ENCODE data around the gene CMTM5.

Gene CMTM5

DNA sequence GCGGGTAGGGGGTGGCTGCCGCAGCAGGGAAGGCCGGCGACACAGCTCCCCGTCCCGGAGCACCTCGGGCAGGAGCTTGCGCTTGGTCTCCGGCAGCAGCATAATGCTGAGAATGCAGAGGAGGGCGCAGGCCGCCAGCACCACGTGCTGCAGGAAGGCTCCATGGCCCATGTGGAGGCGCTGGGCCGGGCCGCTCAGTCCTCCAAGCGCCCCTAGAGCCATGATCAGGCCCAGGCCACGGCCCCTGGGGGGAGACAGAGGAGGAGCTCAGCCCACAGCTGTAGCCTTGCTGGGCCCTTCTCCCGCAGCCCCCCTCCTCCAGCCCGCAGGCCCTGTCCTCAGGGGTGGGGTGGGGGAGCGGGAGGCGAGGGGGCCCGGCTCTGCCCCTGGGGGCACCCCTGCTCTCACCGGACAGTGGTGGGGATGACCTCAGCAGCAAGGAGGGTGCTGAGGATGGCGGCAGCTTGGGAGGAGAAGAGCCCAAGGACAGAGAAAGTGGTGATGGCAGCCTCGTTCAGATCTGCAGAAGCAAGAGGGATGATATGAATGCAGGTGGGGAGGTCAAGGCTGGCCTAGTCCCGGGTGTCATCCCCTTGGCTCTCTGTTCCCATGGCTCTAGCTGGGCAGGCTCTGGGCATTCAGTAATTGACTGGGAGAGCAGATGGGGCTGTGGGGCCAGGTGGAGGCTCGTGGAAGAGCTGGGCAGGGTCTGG is 30.0 kb upstream of the CMTM5 start:
- no peak for DNase-seq (ENCODE audit: low spot score)
- TF ChIP-seq, protein P1, sequence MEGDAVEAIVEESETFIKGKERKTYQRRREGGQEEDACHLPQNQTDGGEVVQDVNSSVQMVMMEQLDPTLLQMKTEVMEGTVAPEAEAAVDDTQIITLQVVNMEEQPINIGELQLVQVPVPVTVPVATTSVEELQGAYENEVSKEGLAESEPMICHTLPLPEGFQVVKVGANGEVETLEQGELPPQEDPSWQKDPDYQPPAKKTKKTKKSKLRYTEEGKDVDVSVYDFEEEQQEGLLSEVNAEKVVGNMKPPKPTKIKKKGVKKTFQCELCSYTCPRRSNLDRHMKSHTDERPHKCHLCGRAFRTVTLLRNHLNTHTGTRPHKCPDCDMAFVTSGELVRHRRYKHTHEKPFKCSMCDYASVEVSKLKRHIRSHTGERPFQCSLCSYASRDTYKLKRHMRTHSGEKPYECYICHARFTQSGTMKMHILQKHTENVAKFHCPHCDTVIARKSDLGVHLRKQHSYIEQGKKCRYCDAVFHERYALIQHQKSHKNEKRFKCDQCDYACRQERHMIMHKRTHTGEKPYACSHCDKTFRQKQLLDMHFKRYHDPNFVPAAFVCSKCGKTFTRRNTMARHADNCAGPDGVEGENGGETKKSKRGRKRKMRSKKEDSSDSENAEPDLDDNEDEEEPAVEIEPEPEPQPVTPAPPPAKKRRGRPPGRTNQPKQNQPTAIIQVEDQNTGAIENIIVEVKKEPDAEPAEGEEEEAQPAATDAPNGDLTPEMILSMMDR (IDR thresholded peaks at IDR 0.05; ENCODE audit: extremely low read depth, missing control alignments), result no peak

DNA sequence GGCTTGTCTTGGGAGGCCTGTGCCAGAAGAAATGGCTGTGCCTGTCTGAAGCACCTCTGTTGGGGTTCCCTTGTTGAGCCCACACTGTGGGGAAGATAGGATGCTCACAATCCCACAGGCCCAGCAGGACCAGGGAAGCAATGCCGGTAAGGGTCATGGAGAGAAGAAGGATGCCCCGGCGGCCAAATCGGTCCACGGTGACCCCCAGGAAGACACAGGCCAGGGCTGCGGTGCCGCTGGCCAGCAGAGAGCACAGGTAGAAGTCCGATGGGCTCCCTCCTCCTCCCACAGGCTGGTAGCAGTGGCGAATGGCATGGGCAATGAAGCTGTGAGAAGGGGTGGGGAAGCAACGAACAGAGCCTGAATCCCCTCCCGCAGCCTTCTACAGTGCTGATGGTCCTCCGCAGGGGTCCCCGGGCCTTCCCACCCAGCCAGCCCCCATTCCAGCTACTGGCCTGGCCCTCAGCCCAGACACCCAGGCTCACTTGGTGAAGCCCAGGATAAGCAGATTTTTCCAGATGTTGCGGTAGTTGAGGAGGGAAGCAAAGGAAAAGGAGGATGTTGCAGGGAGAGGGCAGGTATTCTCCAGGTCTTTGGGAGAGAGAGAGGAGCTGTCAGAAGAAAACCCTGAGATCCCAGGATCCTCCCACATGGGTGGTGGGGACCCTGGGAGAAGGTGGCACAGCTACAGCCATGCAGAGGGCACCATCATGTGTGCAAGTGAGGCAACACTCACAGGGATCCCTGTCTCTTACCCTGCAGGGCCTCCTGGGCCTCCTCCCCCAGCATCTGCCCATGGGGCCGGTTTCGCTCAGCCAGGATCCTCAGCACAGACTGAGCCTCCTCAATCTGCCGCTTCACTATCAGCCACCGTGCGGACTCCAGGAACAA is 29.2 kb upstream of the CMTM5 start:
- TF ChIP-seq, protein P1 (IDR thresholded peaks at IDR 0.05; ENCODE audit: extremely low read depth, missing control alignments), result no peak
- peak; percentile 22 for DNase-seq (ENCODE audit: low spot score)

DNA sequence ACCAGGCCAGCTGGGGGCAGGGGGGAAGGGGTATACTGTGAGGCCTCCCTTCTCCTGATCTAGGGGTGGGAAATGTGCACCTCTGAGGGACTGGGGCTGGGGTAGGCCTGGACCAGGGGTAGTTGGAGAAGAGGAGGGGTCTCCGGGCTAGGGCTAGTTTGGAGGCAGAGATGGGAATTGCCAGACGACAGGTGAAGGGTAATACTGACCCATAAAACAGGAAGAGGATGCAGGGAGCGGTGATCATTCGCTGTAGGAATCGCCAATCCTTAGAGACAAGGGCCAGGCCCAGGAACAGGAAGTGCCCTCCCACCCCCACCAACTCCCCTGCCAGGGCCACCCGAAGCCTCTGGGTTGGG is 28.6 kb upstream of the CMTM5 start:
- peak; percentile 13 for DNase-seq (ENCODE audit: low spot score)
- TF ChIP-seq, protein P1 (IDR thresholded peaks at IDR 0.05; ENCODE audit: extremely low read depth, missing control alignments), result no peak

DNA sequence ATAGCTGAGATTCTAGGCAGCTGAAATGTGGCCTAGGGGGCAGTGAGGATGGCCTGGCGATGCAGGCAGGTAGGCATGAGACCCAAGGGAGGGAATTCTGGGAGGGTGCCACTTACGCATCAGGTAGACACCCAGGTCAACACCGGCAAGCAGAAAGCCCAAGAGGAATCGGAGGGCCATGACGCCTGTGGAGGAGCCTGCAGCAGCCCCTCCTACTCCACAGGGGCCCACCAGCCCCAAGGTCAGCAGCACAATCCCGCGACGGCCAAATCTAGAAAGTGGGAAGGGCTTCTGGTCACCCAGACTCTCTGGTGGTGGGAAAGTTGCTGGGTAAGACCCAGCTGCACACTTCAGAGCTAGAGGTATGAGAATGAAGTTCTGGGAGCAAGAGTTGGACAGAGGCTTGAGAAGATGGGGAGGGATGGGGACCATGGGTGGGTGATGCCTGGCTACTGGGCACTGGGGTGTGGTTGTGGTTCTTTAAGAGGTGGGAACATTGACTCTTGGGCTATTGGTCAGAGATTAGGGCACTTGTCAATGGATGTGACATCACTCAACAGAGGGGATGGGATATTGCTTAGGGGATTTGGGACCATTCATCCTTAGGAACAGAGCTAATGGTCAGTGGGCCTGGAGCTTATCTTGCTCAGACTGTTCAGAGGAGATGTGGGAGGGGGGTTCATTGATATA is 27.5 kb upstream of the CMTM5 start:
- TF ChIP-seq, protein P1 (IDR thresholded peaks at IDR 0.05; ENCODE audit: extremely low read depth, missing control alignments), result no peak
- DNase-seq (ENCODE audit: low spot score), result peak; percentile 30

DNA sequence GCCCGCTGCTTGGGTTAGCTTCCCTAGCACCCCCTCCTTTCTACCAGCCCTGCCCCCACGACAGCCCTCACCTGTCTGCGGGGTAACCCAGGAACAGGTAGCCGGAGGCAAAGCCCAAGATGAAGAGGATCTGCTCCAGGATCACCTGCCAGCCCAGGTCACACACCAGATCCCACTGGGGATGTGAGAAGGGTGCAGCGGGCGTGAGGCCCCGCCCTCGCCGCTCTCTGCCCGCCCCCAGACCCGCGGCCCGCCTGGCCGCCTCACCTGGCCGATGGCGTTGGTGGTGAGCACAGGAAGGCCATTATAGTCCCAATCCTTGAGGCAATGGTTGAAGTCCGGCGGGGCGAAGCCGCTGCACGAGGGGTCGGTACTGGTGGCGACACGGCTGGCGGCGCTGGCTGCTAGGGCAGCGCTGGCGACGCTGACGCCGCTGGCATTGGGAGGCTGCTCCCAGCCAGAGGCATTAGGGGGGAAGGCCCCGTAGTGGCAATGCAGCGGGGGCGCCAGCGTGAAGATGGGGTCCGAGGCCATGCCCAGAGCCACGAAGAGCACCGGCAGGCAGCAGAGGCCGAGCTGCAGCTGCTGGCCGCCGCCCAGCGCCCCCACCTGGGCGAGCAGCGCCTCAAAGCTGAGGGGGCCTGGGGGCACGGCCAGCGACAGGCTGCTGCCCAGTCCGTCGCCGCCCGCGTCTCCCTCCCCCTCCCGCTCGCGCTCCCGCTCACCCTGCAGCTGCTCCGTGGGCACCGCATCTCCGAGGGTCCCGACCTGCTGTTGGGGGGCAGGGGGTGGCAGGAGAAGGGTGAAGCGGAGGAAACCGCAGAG is 25.0 kb upstream of the CMTM5 start:
- DNase-seq (ENCODE audit: low spot score), result peak; percentile 23
- TF ChIP-seq, protein P1 (IDR thresholded peaks at IDR 0.05; ENCODE audit: extremely low read depth, missing control alignments), result no peak

DNA sequence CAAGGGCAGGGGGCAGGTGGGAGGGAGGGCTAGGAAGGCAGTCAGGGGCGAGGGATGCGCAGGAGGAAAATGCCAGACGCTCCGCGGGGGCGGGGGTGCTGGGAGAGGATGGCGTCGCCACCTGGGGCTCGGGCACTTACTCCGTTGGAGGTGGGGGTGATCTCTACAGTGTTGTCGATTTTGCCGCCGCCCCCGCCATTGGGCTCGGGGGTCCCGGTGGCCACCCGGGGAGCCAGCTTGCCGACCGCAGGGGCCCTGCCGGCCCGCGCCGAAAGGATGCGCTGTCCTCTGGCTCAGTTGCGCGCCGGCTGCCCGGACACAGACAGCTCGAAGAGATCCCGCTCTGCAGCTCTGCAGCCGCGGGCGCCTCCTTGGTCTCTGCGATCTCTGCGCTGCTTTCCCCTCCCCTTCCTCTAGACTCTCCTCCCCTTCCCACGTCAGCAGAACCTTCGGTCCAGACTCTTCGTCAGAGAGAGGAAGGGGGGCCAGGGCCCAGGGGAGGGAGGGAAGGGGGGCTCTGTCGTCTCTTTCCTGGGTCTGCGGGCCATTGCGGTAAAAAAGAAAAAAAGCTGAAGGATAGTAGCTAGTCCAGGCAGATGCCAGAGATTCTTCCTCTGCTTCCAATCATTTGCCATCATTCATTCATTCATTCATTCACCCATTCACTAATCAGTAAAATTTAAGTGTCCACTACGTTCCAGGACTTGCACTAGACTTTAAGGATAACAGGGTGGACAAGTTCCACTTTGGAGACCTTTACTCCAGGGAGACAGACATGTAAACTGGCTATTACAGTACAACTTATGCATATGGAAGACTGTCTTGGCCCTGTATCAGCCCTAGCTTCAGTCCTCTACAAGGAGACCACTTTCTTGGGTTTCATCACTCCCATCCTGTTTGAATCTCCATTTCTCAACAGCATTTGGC is 24.1 kb upstream of the CMTM5 start, which contains the start of gene SLC22A17:
Gene SLC22A17 (minus strand): TSS at position 382 of the 927 bp plus-strand sequence.
- DNase-seq (ENCODE audit: low spot score), result no peak
- TF ChIP-seq, protein P1 (IDR thresholded peaks at IDR 0.05; ENCODE audit: extremely low read depth, missing control alignments), result no peak

Data from GM20000 (cell line).